OCI-LY1 (cell line): Measurements from ENCODE around the gene ADARB2.

ENCODE experiments used
- CTCF ChIP-seq: fragments of 200-600 bp; sonication (generic), shearing (Covaris generic); IDR thresholded peaks from 2 replicates; pipeline ENCODE4 v1.5.1; 2017; ENCODE audit warnings: mild to moderate bottlenecking, antibody characterized with exemption, low read length, moderate library complexity, mixed read lengths
- EZH2 ChIP-seq: fragments of 200-600 bp; sonication (generic), shearing (Covaris generic); IDR thresholded peaks from 2 replicates; pipeline ENCODE4 v1.8.0; 2017; ENCODE audit warnings: borderline replicate concordance, mixed run types, mild to moderate bottlenecking, antibody characterized with exemption, low read length, moderate library complexity, mixed read lengths

- TF ChIP-seq CTCF (no peak), EZH2 (no peak)
These were observed 353.3 kb downstream of the ADARB2 start for GRCh38 chr10:1384026-1384425.
